ENCODE results near the gene HIVEP2. TPM values are rescaled to one million over a fixed set of nuclear protein-coding genes. Genes with fewer than 3 reads are reported as not detected.

HIVEP2 gene
- total RNA-seq, 1 experiment from 2014 or later, result 1.8 TPM

- in situ Hi-C loops (cut with HindIII; ENCODE audit: low sequenced_read_pairs), result no loop called here
- no peak for DNase-seq (ENCODE audit: low spot score)
Measured at GRCh38 chr6:142729618-142730017, 215.4 kb downstream of the HIVEP2 start.

DNA sequence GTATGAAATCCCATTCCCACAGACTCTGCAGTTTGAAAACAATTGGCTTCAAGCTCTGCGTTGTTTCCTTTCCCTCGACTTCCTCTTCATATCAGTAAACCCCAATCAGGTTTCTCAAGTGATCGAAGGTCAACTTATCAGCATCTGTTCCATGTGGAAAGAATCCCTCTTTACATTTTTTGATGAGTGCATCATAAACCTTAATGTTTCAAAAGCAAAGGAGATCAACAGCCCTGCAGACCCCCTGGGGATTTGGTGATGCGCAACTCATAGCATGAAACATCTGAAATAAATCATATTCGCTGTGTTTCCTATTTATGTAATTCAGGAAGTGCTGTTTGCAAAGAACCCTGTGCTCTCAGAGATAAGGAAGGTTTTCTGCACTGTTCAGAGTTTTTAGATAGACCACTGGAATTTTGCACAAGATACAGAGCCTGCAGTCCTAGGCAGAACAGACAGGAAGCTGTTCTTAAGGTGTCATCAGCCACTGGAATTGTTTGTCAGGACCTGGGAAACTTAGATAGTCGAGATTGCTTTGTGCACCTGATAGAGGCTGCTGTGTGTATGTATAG is 216.0 kb downstream of the HIVEP2 start:
- in situ Hi-C loops (cut with HindIII; ENCODE audit: low sequenced_read_pairs), result no loop called here
- DNase-seq (ENCODE audit: low spot score), result no peak

DNA sequence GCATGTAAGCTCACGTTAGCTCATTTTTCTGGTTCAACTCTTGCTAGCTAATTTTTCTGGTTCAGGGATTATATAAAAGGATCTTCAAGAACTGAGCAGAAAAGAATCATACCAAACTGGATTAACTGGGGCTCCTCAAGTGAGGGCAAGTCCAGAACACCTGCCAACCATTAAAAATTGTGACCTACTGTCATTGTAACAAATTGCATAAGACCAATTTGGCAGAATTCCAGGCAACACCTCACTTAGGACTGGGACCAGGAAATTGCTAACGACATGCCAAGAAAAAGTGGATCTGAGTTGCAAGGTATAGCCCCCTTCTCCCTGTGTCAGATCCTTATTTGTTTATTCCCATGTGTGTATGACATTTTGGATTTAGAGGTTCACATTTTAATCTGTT is 216.6 kb downstream of the HIVEP2 start:
- in situ Hi-C loops (cut with HindIII; ENCODE audit: low sequenced_read_pairs), result no loop called here
- DNase-seq (ENCODE audit: low spot score), result no peak

- in situ Hi-C loops (cut with HindIII; ENCODE audit: low sequenced_read_pairs), result no loop called here
- DNase-seq (ENCODE audit: low spot score), result no peak
Measured at GRCh38 chr6:142726616-142727015, 218.4 kb downstream of the HIVEP2 start.

- DNase-seq (ENCODE audit: low spot score), result no peak
- in situ Hi-C loops (cut with HindIII; ENCODE audit: low sequenced_read_pairs), result no loop called here
Measured at GRCh38 chr6:142725024-142725770, 219.8 kb downstream of the HIVEP2 start.

DNA sequence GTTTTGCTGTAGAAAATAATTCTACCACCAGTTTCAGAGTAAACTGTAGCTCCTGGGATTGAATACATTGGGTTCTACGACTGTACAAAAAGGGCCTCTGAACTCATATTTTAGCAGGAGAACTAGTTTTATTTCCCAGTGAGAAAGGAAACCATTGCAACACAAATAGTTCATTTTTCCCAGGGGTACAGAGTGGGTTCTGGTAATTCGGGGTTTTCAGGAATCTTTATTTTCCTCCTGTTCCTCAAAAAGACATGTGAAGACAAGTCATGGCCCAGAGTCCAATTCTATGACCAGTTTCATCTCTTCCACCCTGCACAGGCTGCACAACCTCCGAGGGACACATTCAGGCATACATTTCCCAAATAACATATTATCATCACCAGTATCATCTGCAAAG is 222.1 kb downstream of the HIVEP2 start:
- in situ Hi-C loops (cut with HindIII; ENCODE audit: low sequenced_read_pairs), result no loop called here

GRCh38 chr6:142722012-142722411 is 223.0 kb downstream of the HIVEP2 start:
- no peak for DNase-seq (ENCODE audit: low spot score)
- in situ Hi-C loops (cut with HindIII; ENCODE audit: low sequenced_read_pairs), result no loop called here

More for the DNA sequence above, 222.1 kb downstream of the HIVEP2 start:
- no peak for DNase-seq (ENCODE audit: low spot score)

- in situ Hi-C loops (cut with HindIII; ENCODE audit: low sequenced_read_pairs), result no loop called here
- DNase-seq (ENCODE audit: low spot score), result no peak
Measured at GRCh38 chr6:142721215-142721920, 223.6 kb downstream of the HIVEP2 start.

DNA sequence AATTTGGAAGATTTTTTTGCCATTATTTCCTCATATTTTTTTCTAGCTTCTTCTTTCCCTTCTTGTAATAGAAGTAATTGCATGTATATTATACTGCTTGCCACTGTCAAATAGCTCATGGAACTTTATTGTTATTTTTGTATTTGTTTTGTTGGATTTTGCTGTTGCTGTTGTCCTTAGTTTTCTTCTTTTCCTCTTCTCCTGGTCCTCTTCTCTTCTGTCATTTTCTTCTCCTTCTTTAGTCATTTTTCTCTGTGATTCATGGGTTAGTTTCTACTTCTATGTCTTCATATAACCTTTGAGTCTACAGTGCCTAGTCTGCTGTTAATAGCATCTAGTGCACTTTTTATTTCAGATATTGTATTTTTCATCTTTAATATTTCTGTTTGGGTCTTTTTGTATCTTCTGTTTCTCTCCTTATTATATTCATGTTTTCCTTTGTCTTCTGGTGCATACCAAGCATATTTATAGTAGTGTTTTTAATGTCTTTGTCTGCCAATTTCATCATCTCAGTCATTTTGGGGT is 226.2 kb downstream of the HIVEP2 start:
- no peak for DNase-seq (ENCODE audit: low spot score)
- in situ Hi-C loops (cut with HindIII; ENCODE audit: low sequenced_read_pairs), result no loop called here

DNA sequence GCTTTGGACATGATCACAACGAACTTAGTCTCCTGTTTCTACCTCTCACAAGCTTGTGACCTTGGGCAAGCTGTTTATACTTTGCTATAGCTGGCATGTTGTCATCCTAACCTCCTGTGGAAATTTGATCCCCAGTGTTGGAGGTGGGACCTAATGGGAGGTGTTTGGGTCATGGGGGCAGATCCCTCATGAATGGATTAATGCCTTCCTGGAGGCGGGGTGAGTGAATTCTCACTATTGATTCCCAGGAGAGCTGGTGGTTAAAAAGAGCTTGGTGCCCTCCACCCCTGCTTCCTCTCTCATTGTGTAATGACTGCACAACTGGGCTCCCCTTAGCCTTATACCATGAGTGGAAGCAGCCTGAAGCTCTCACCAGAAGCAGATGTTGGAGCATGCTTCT is 228.9 kb downstream of the HIVEP2 start:
- in situ Hi-C loops (cut with HindIII; ENCODE audit: low sequenced_read_pairs), result no loop called here
- DNase-seq (ENCODE audit: low spot score), result no peak

DNA sequence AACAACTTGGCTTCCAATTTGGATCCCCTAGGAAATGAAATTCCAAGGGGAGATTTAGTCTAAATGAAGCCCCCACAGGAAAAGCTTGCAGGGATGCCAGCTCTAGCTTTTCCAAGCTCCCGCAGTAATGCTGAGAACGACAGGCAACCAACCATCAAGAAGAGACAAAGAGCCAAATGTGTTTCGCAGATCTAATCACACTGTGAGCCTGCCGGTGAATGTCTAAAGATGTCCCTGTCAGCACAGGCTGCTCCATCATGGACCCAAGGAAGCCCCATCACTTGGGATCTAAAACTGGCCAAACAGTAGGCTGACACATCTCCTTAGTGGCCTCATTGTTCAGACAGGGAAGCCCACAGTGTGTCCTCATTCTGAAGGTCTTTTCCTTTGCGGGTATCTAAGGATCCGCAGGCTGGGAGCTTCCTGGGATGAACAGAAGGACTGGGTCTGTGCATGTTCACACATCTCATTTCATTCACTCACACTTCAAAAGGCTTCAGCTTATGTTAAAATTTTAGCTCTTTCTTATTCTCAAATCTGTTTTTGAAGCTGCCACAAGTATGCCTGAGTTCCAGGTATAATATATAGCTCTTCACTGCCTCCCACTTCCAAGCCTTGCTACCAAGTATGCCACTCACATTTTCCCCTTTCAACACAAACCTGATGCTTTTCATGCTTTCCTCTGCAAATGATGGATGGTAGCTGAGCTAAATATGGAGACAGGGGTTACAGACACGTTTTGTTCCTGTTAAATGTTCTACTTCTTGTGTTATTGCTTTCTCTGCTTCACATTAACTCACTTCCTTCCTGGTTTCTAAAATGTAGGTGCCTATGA is 229.8 kb downstream of the HIVEP2 start:
- in situ Hi-C loops (cut with HindIII; ENCODE audit: low sequenced_read_pairs), result no loop called here
- peak; percentile 82 for DNase-seq (ENCODE audit: low spot score)

DNA sequence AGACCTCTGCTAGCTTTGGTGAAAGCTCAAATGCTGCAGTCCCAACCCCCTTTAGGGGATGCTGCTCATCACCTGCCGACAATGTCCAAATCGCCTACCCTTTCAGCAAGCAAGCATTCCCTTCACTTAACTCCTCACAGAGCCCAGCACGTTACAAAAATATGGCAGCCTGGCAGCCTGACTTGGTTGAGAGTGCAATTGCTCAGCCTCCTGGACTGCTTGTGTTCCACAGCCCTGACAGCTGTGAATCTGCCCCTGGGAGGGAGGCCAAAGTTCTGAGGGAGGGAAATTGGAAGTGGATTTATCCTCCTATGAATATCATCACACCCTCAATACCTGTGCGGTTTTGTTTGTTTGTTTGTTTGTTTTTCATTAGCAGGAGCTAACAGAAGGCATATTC is 231.0 kb downstream of the HIVEP2 start:
- DNase-seq (ENCODE audit: low spot score), result no peak
- in situ Hi-C loops (cut with HindIII; ENCODE audit: low sequenced_read_pairs), result no loop called here

GRCh38 chr6:142712231-142712630 is 232.7 kb downstream of the HIVEP2 start:
- in situ Hi-C loops (cut with HindIII; ENCODE audit: low sequenced_read_pairs), result no loop called here
- no peak for DNase-seq (ENCODE audit: low spot score)

GRCh38 chr6:142708651-142709050 is 236.3 kb downstream of the HIVEP2 start:
- no peak for DNase-seq (ENCODE audit: low spot score)
- in situ Hi-C loops (cut with HindIII; ENCODE audit: low sequenced_read_pairs), result no loop called here

DNA sequence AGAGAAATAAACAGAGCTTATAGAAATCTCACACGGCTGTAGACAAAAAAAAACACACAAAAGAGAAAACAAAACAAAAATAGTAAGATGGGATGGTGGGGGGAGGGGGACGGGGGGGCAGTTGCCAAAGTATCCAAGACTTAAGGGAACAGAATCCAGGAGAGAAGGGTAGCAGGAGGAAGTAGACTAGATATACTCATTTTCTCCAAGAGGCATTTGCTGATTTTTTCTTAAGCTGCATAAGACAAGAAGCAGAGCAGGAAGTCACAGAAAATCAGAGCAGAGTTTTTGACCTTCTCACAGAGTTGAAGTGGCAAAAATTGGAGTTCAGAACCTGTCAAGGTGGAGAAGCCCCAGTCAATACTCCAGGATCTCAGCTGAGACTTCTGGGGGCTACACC is 237.7 kb downstream of the HIVEP2 start:
- in situ Hi-C loops (cut with HindIII; ENCODE audit: low sequenced_read_pairs), result no loop called here
- no peak for DNase-seq (ENCODE audit: low spot score)

- no peak for DNase-seq (ENCODE audit: low spot score)
- in situ Hi-C loops (cut with HindIII; ENCODE audit: low sequenced_read_pairs), result no loop called here
Measured at GRCh38 chr6:142706210-142706609, 238.8 kb downstream of the HIVEP2 start.

- in situ Hi-C loops (cut with HindIII; ENCODE audit: low sequenced_read_pairs), result no loop called here
- no peak for DNase-seq (ENCODE audit: low spot score)
Measured at GRCh38 chr6:142705054-142705453, 239.9 kb downstream of the HIVEP2 start.

GRCh38 chr6:142702501-142703460 is 242.2 kb downstream of the HIVEP2 start:
- in situ Hi-C loops (cut with HindIII; ENCODE audit: low sequenced_read_pairs), result no loop called here
- no peak for DNase-seq (ENCODE audit: low spot score)
